Osteoblast (primary cell): Measurements from ENCODE around the gene BIN2. TPM values are rescaled to one million over a fixed set of nuclear protein-coding genes. Genes with fewer than 3 reads are reported as not detected.
A peak's percentile ranks its signal among the peaks of the same experiment; 100 is the strongest.

ENCODE experiments used
- DNase-seq: peaks from one replicate; pipeline ENCODE4 v3.0.0; 2011; ENCODE audit warnings: low spot score, mixed read lengths; ENCODE audit not compliant: insufficient read length; ENCODE audit errors: missing footprints
- H2AFZ ChIP-seq: 2 replicates; pipeline ENCODE4 v1.6.0; 2011; ENCODE audit warnings: mild to moderate bottlenecking, low read length
- H3K27ac ChIP-seq: 2 replicates; pipeline ENCODE4 v1.5.1; 2011; ENCODE audit warnings: mild to moderate bottlenecking, low read depth, low read length, moderate library complexity
- H3K27me3 ChIP-seq: 2 replicates; pipeline ENCODE4 v1.6.0; 2012; ENCODE audit warnings: mild to moderate bottlenecking, control low read depth, inconsistent platforms, low read length, moderate library complexity; ENCODE audit not compliant: insufficient read depth
- H3K36me3 ChIP-seq: 2 replicates; pipeline ENCODE4 v1.5.1; 2011; ENCODE audit warnings: mild to moderate bottlenecking, low read length, control low read depth, moderate library complexity; ENCODE audit not compliant: insufficient read depth
- H3K4me1 ChIP-seq: 2 replicates; pipeline ENCODE4 v1.5.1; 2011; ENCODE audit warnings: mild to moderate bottlenecking, low read length, control low read depth, moderate library complexity; ENCODE audit not compliant: insufficient read depth
- H3K4me2 ChIP-seq: 2 replicates; pipeline ENCODE4 v1.6.0; 2011; ENCODE audit warnings: mild to moderate bottlenecking, low read length; ENCODE audit not compliant: insufficient read depth
- H3K4me3 ChIP-seq: fragments of 200-600 bp; sonication (generic); 3 replicates; pipeline ENCODE4 v1.5.1; 2012; ENCODE audit warnings: mild to moderate bottlenecking, low read length, inconsistent platforms; ENCODE audit not compliant: insufficient read depth
- H3K79me2 ChIP-seq: 2 replicates; pipeline ENCODE4 v1.6.0; 2012; ENCODE audit warnings: mild to moderate bottlenecking, low read length, control low read depth, inconsistent platforms; ENCODE audit not compliant: insufficient read depth
- H3K9me3 ChIP-seq: 2 replicates; pipeline ENCODE4 v1.5.1; 2011; ENCODE audit warnings: low read depth, low read length, control low read depth
- H4K20me1 ChIP-seq: 2 replicates; pipeline ENCODE4 v1.6.0; 2012; ENCODE audit warnings: mild to moderate bottlenecking, low read length, control low read depth; ENCODE audit not compliant: insufficient read depth
- CTCF ChIP-seq: IDR thresholded peaks from 2 replicates; pipeline ENCODE4 v1.5.1; 2011; ENCODE audit warnings: mild to moderate bottlenecking, low read depth, low read length, moderate library complexity; ENCODE audit errors: extremely low read depth
- total RNA-seq: library from RNA; depleted of rRNA; stranded (reverse); fragments of >200 nt; gene quantifications from 2 replicates; pipeline ENCODE4 v1.2.3, GENCODE V29; 2012

BIN2 gene
- total RNA-seq, 1 donor = under 0.01 TPM

DNA sequence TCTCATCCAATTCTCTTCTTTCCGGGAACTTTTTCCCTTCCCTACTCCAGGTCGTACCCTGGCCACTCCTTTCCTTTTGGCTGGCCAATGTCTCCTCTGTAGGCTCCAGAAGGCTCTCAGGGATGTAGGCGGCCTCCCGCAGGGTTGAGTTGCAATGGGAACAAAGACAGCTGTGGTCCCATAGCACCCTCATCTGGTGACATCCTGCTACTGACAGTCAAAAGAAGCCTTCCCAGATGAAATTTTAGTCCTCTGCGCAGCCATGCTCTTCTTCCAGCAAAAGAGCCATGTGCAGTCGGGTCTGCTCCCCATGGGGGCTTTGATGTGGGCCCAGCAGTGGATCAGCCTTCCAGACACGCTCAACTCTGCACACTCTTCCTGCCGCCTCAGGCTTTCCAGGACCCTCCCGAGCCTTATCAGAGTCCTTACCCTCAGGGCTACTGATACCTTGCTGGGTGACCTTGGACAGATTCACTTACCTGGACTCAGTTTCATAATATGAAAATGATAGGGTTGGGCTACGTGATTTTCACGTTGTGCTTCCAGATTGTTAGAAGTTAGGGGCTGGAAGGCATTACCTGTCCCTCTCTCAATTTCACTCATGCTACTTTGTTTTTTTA lies 28.0 kb upstream of the BIN2 start:
- Histone ChIP-seq H4K20me1 (no peaks in the 10 kb centered on the region), H3K36me3 (no peaks in the 10 kb centered on the region), H3K27ac (no peak overlapping the region), H3K4me1 (peaks cover 9% of the 10 kb centered on the region), H3K4me2 (no peak overlapping the region), H2AFZ (no peak overlapping the region), H3K27me3 (no peaks in the 10 kb centered on the region), H3K79me2 (no peaks in the 10 kb centered on the region), H3K4me3 (no peak overlapping the region), H3K9me3 (no peaks in the 10 kb centered on the region)
- DNase-seq = peak; percentile 80
- peak; percentile 95 for TF ChIP-seq CTCF

DNA sequence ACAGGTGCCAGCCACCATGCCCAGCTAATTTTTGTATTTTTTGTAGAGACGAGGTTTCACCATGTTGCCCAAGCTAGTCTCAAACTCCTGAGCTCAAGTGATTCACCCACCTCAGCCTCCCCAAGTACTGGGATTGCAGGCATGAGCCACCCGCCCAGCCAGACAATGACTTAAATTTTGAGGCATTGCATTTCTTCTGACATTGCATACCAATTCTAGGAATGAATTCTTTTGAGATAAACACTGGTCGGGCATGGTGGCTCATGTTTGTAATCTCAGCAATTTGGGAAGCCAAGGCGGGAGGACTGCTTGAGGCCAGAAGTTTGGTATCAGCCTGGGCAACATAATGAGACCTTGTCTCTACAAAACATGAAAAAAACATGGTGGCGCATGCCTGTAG lies 25.1 kb upstream of the BIN2 start:
- no peak overlapping the region for H3K27ac ChIP-seq

DNA sequence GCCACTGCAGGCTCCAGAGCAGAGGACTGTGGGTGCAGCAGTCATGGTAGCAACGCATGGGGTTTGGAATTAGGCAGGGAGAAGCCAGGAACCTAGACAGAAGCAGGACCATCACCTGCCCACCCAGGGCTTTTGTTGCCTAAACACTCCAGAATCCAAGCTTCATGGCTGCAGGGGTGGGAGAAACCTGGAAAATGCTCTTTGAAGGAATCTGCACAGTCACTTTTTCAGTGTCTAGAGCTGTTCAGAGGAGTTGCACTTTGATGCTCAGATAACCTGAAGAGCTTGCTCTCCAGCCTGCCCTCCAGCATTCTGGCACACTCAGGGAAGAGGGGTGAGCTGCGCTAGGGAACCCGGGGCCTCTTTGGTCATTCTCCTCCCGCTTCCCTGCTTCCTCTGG lies 24.1 kb upstream of the BIN2 start:
- no peak overlapping the region for H2AFZ ChIP-seq
- H4K20me1 ChIP-seq = no peaks in the 10 kb centered on the region
- TF ChIP-seq CTCF = no peak
- H3K36me3 ChIP-seq = no peaks in the 10 kb centered on the region
- no peak overlapping the region for H3K4me3 ChIP-seq
- no peaks in the 10 kb centered on the region for H3K27me3 ChIP-seq
- no peak overlapping the region for H3K27ac ChIP-seq
- no peaks in the 10 kb centered on the region for H3K79me2 ChIP-seq
- no peak overlapping the region for H3K4me2 ChIP-seq
- H3K4me1 ChIP-seq = peaks cover 26% of the 10 kb centered on the region
- DNase-seq = no peak
- no peaks in the 10 kb centered on the region for H3K9me3 ChIP-seq

More for the DNA sequence above, 25.1 kb upstream of the BIN2 start:
- Histone ChIP-seq H2AFZ (no peak overlapping the region), H4K20me1 (no peaks in the 10 kb centered on the region), H3K4me2 (no peak overlapping the region), H3K4me1 (peaks cover 26% of the 10 kb centered on the region), H3K36me3 (no peaks in the 10 kb centered on the region), H3K79me2 (no peaks in the 10 kb centered on the region), H3K9me3 (no peaks in the 10 kb centered on the region), H3K4me3 (no peak overlapping the region), H3K27me3 (no peaks in the 10 kb centered on the region)
- DNase-seq = peak; percentile 62
- TF ChIP-seq CTCF = no peak

- Histone ChIP-seq H3K36me3 (no peaks in the 10 kb centered on the region), H3K4me1 (peaks cover 26% of the 10 kb centered on the region), H3K79me2 (no peaks in the 10 kb centered on the region), H3K27me3 (no peaks in the 10 kb centered on the region), H3K9me3 (no peaks in the 10 kb centered on the region), H3K4me2 (peak within 1 kb of the TSS; percentile 40), H2AFZ (peak within 1 kb of the TSS; percentile 32), H3K27ac (no peak within 1 kb of the TSS), H3K4me3 (no peak within 1 kb of the TSS), H4K20me1 (no peaks in the 10 kb centered on the region)
- no peak for TF ChIP-seq CTCF
- DNase-seq = no peak
Measured at GRCh38 chr12:51346581-51346980, 22.6 kb upstream of the BIN2 start, which contains the start of gene CELA1. Gene CELA1, minus strand, starts transcription at chr12:51346679. Its CDS starts 41 bp downstream, at chr12:51346638.
